ENCODE data around the gene RAB17. TPM values are rescaled to one million over a fixed set of nuclear protein-coding genes. Genes with fewer than 3 reads are reported as not detected.

Gene RAB17
- total RNA-seq, 1 experiment from 2014 or later: 23.6 TPM

- no peaks in the 10 kb centered on the region for H3K36me3 ChIP-seq (ENCODE audit: control insufficient read depth, insufficient read depth, low read length)
- CTCF ChIA-PET: no interaction called here
- in situ Hi-C loops (cut with HindIII; ENCODE audit: low pct_unique_long_range_greater_than_20kb, low sequenced_read_pairs): no loop called here
Observed at GRCh38 chr2:237564526-237565131, 25.9 kb downstream of the RAB17 start.

GRCh38 chr2:237563816-237564215 lies 26.7 kb downstream of the RAB17 start:
- CTCF ChIA-PET: no interaction called here
- H3K4me3 ChIP-seq (ENCODE audit: low read depth in 2 of 2, low read length in 2 of 2): no peak overlapping the region
- in situ Hi-C loops (cut with HindIII; ENCODE audit: low pct_unique_long_range_greater_than_20kb, low sequenced_read_pairs) (no loop called here), intact Hi-C loops (cut with micrococcal nuclease; ENCODE audit: unreplicated experiment) (no loop called here)
- DNase-seq (ENCODE audit: low read depth, low spot score) (no peak), ATAC-seq (no peak)
- no peak overlapping the region for H3K27ac ChIP-seq (ENCODE audit: low read length)
- no peaks in the 10 kb centered on the region for H3K27me3 ChIP-seq (ENCODE audit: control insufficient read depth, insufficient read depth, low read length)
- POLR2A ChIA-PET: no interaction called here
- H3K9me3 ChIP-seq (ENCODE audit: control insufficient read depth, insufficient read depth, low read depth, low read length): no peaks in the 10 kb centered on the region
- no TSS peak for BruUV-seq (replicated peaks)
- no peaks in the 10 kb centered on the region for H3K36me3 ChIP-seq (ENCODE audit: control insufficient read depth, insufficient read depth, low read length)
- TF ChIP-seq POLR2AphosphoS5 (IDR thresholded peaks at IDR 0.05; ENCODE audit: low read depth, low read length) (no peak), CTCF (IDR thresholded peaks at IDR 0.05) (no peak), REST (IDR thresholded peaks at IDR 0.05; ENCODE audit: insufficient read depth in 1 of 2, low read depth in 2 of 2, low read length in 1 of 2) (peak; percentile 93 to 95), SIN3A (IDR thresholded peaks at IDR 0.05; ENCODE audit: borderline replicate concordance, insufficient read depth, low read depth, low read length) (no peak), TCF7L2 (IDR thresholded peaks at IDR 0.05; ENCODE audit: low read depth, low read length) (no peak)
- no peaks in the 10 kb centered on the region for H3K4me1 ChIP-seq (ENCODE audit: control insufficient read depth, insufficient read depth, low read length)

More at GRCh38 chr2:237564526-237565131, 25.9 kb downstream of the RAB17 start:
- no TSS peak for BruUV-seq (replicated peaks)
- Histone ChIP-seq H3K27ac (ENCODE audit: low read length) (no peak overlapping the region), H3K9me3 (ENCODE audit: control insufficient read depth, insufficient read depth, low read depth, low read length) (no peaks in the 10 kb centered on the region), H3K4me3 (ENCODE audit: low read depth in 2 of 2, low read length in 2 of 2) (no peak overlapping the region), H3K4me1 (ENCODE audit: control insufficient read depth, insufficient read depth, low read length) (no peaks in the 10 kb centered on the region), H3K27me3 (ENCODE audit: control insufficient read depth, insufficient read depth, low read length) (no peaks in the 10 kb centered on the region)
- intact Hi-C loops (cut with micrococcal nuclease; ENCODE audit: unreplicated experiment): no loop called here
- TF ChIP-seq SIN3A (IDR thresholded peaks at IDR 0.05; ENCODE audit: borderline replicate concordance, insufficient read depth, low read depth, low read length) (no peak), TCF7L2 (IDR thresholded peaks at IDR 0.05; ENCODE audit: low read depth, low read length) (no peak), CTCF (IDR thresholded peaks at IDR 0.05) (no peak), REST (IDR thresholded peaks at IDR 0.05; ENCODE audit: insufficient read depth in 1 of 2, low read depth in 2 of 2, low read length in 1 of 2) (no peak), POLR2AphosphoS5 (IDR thresholded peaks at IDR 0.05; ENCODE audit: low read depth, low read length) (no peak)
- DNase-seq (ENCODE audit: low read depth, low spot score) (no peak), ATAC-seq (no peak)
- POLR2A ChIA-PET: no interaction called here
